Lung (tissue), 12 donors: ENCODE measurements around the gene SSNA1. TPM values are rescaled to one million over a fixed set of nuclear protein-coding genes. Genes with fewer than 3 reads are reported as not detected.

Experiments
- ATAC-seq: fragments of 200-7000 bp; cut with Tn5 transposase; one replicate; pipeline ENCODE4 v1.9.1; 2020; ENCODE audit warnings: moderate number of reproducible peaks; ENCODE audit not compliant: insufficient read depth, low FRiP score
- DNase-seq, 3 donors: peaks; one replicate each; pipeline ENCODE4 v3.0.0-alpha.2; 2013 to 2017
- H3K27ac ChIP-seq, 2 donors: one replicate each; pipeline ENCODE4 v1.5.1; 2013; ENCODE audit warnings: mild to moderate bottlenecking in 2 of 2, moderate library complexity in 2 of 2, control low read depth in 1 of 2, inconsistent platforms in 1 of 2, low read depth in 1 of 2, low read length in 1 of 2
- H3K27me3 ChIP-seq, 3 donors: one replicate each; pipeline ENCODE4 v1.5.1; 2013; ENCODE audit warnings: low read length in 2 of 3; ENCODE audit not compliant: control insufficient read depth in 3 of 3, insufficient read depth in 3 of 3
- H3K36me3 ChIP-seq, 4 donors: one replicate each; pipeline ENCODE4 v1.5.1; 2013; ENCODE audit warnings: low read length in 4 of 4, mild to moderate bottlenecking in 1 of 4, moderate library complexity in 1 of 4; ENCODE audit not compliant: control insufficient read depth in 4 of 4, insufficient read depth in 4 of 4
- H3K4me1 ChIP-seq, 5 donors: one replicate each; pipeline ENCODE4 v1.5.1; 2013; ENCODE audit warnings: low read length in 5 of 5, mild to moderate bottlenecking in 2 of 5, moderate library complexity in 1 of 5; ENCODE audit not compliant: control insufficient read depth in 5 of 5, insufficient read depth in 5 of 5
- H3K4me3 ChIP-seq: one replicate; pipeline ENCODE4 v1.5.1; 2013; ENCODE audit warnings: mild to moderate bottlenecking, control low read depth, moderate library complexity
- H3K9ac ChIP-seq, 2 donors: one replicate each; pipeline ENCODE4 v1.5.1; 2013; ENCODE audit warnings: low read length in 2 of 2, control low read depth in 1 of 2; ENCODE audit not compliant: insufficient read depth in 1 of 2
- H3K9me3 ChIP-seq, 4 donors: one replicate each; pipeline ENCODE4 v1.5.1; 2013; ENCODE audit warnings: low read length in 3 of 4, mild to moderate bottlenecking in 1 of 4, moderate library complexity in 1 of 4; ENCODE audit not compliant: control insufficient read depth in 4 of 4, insufficient read depth in 3 of 4
- CTCF ChIP-seq: IDR thresholded peaks from 2 replicates; pipeline ENCODE4 v1.5.1; 2012; ENCODE audit warnings: mild to moderate bottlenecking; ENCODE audit errors: control extremely low read depth, extremely low read depth
- WGBS, 2 donors: extraction: QIAGEN DNeasy Blood & Tissue Kit; methylation state at CpG; one replicate each; pipeline ENCODE4 v1.1.7; 2013; 5-methylcytosine and 5-hydroxymethylcytosine counted together
- polyA plus RNA-seq, 2 donors: library from polyadenylated mRNA; stranded (reverse); fragments of 200-250 nt; gene quantifications; one replicate each; pipeline ENCODE4 v1.2.1, GENCODE V29; 2013
- total RNA-seq, 2 donors: library from RNA; depleted of rRNA in 1 of 2; stranded (reverse); fragments of >200 nt in 1 of 2; gene quantifications; one replicate each; pipeline ENCODE4 v1.2.1, GENCODE V29; 2014 to 2021
- donor health status: control.
- donor health status: control.
- donor health status: Bipolar disorder and iron deficiency.
- donor health status: healthy.
- donor health status: DM: yes; HTN: yes; CAD: no.

The SSNA1 gene
- total and polyA plus RNA-seq, 4 donors = 40.8 to 144 (median 101) TPM

GRCh38 chr9:137232510-137232909 lies 44.0 kb downstream of the SSNA1 start:
- DNase-seq = no peak

GRCh38 chr9:137233143-137233980 lies 44.9 kb downstream of the SSNA1 start:
- ATAC-seq = no peak
- TF ChIP-seq CTCF = no peak
- no peaks in the 10 kb centered on the region for H3K36me3 ChIP-seq
- peaks cover 0 to 14% (median 4%) of the 10 kb centered on the region in 5 donors for H3K4me1 ChIP-seq
- no peak for DNase-seq
- peaks cover 0 to 6% (median 0%) of the 10 kb centered on the region in 3 donors for H3K27me3 ChIP-seq
- peaks cover 0 to 2% (median 0%) of the 10 kb centered on the region in 4 donors for H3K9me3 ChIP-seq
- H3K27ac ChIP-seq = no peak overlapping the region
- WGBS, 2 donors = 79 to 87% methylated on average over 35 to 40 of the region's 40 CpGs
- H3K9ac ChIP-seq = no peak overlapping the region
- H3K4me3 ChIP-seq = no peak overlapping the region

More at GRCh38 chr9:137232510-137232909, 44.0 kb downstream of the SSNA1 start:
- Histone ChIP-seq H3K9me3 (peaks cover 0 to 3% (median 0%) of the 10 kb centered on the region in 4 donors), H3K36me3 (no peaks in the 10 kb centered on the region), H3K27me3 (peaks cover 0 to 6% (median 0%) of the 10 kb centered on the region in 3 donors), H3K9ac (no peak overlapping the region), H3K4me1 (peaks cover 0 to 14% (median 7%) of the 10 kb centered on the region in 5 donors), H3K27ac (no peak overlapping the region), H3K4me3 (no peak overlapping the region)
- 69 to 81% methylated on average over 22 to 24 of the region's 24 CpGs for WGBS, 2 donors
- TF ChIP-seq CTCF = no peak
- no peak for ATAC-seq

- Histone ChIP-seq H3K9me3 (peaks cover 0 to 2% (median 0%) of the 10 kb centered on the region in 4 donors), H3K27ac (no peak overlapping the region), H3K9ac (no peak overlapping the region), H3K4me1 (peaks cover 0 to 14% (median 8%) of the 10 kb centered on the region in 5 donors), H3K4me3 (no peak overlapping the region), H3K27me3 (peaks cover 0 to 6% (median 0%) of the 10 kb centered on the region in 3 donors), H3K36me3 (no peaks in the 10 kb centered on the region)
- TF ChIP-seq CTCF = no peak
- WGBS, 2 donors = 63 to 72% methylated on average over 27 to 40 of the region's 40 CpGs
- DNase-seq (no peak), ATAC-seq (no peak)
Observed at GRCh38 chr9:137234055-137234697, 45.7 kb downstream of the SSNA1 start.
